ENCODE measurements around the gene CAPN8. TPM values are rescaled to one million over a fixed set of nuclear protein-coding genes. Genes with fewer than 3 reads are reported as not detected.
A peak's percentile ranks its signal among the peaks of the same experiment; 100 is the strongest.

CAPN8 gene
- total RNA-seq (2014; rRNA removed; shearing (Covaris generic)), result not detected in 2 replicates

DNA sequence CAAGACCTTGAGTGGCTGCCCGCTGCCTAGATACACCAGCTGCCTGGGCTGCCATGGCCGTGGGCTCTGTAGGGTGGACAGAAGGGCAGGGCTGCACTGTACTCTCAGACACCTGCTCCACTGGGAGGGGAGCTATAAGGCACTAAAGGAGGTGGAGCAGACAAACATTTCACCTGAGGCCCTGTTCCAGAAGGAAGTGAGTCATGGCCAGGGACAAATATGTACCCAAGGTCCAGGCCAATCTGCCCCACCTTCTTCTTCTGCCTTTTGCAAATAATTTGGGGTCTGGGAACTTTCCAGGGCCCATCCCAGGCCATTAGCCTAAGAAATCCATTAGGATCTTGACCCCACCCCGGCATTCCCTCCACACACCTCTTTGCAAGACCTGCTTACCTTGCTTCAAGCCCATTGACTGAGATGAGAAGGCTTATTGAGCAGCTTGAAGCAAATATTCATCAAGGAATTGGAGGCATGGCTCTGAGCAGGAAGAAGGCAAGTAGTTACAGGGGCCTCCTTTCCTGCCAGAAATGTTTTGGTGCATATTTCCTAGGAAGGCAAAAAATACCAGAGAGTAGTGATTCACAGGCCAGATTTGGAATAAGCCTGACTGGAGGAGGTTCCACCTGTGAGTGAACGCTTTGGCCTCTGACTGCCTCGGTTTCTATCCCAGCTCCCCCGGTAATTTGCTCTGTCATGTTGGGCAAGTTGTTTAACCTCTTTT, at the start of gene CAPN8:
Gene CAPN8 (minus strand): TSS at position 110 of the 721 bp plus-strand sequence. CDS start 55 bp downstream, at position 55.
- DNase-seq (ENCODE audit: low read depth), result peak; percentile 14

DNA sequence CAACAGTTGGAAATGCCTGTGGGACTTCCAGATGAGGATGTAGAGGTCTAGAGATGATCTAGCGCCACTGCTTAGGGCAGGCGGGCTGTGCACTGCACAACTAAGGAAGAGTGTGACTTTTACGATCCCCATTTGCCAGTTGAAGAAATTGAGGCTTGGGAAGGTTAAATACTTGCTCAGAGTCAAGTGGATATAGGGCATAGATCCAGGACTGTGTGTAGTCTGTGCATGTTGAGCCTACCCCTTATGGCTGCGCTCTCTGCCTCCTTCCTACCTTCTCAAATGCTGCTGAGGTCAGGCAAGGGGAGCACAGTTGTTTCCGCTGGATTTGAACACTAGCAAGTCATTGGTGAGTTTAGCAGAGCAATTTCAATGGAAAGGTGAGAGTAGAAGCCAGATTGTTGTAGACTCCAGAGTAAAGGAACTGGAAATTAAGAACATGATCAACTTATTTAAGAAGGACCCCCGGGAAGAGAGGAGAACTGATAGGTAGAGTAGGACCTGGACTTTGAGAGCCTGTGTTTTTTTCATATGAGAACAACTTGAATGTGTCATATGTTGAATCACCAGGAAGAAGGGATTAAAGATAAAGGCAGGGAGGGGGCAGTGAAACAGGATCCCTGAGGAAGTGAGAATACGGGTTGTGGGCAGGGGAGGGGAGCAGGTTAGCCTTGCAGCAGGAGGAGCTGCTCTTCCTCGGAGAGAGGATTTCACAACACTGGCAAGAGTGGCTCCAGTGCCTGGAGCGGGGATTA, 49.5 kb upstream of the CAPN8 start:
- peak; percentile 98 for DNase-seq (ENCODE audit: low read depth)

DNA sequence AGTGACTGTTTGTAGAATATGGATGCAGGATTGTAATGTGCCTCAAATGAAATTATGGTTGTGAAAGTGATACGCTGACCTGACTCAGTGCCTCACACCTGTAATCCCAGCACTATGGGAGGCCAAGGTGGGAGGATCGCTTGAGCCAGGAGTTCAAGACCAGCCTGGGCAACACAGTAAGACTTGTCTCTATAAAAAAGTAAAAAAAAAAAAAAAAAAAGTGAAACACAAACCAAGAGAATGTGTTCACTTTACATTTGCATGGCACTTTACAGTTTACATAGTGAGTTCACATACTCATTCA, 48.9 kb upstream of the CAPN8 start:
- DNase-seq (ENCODE audit: low read depth), result no peak

DNA sequence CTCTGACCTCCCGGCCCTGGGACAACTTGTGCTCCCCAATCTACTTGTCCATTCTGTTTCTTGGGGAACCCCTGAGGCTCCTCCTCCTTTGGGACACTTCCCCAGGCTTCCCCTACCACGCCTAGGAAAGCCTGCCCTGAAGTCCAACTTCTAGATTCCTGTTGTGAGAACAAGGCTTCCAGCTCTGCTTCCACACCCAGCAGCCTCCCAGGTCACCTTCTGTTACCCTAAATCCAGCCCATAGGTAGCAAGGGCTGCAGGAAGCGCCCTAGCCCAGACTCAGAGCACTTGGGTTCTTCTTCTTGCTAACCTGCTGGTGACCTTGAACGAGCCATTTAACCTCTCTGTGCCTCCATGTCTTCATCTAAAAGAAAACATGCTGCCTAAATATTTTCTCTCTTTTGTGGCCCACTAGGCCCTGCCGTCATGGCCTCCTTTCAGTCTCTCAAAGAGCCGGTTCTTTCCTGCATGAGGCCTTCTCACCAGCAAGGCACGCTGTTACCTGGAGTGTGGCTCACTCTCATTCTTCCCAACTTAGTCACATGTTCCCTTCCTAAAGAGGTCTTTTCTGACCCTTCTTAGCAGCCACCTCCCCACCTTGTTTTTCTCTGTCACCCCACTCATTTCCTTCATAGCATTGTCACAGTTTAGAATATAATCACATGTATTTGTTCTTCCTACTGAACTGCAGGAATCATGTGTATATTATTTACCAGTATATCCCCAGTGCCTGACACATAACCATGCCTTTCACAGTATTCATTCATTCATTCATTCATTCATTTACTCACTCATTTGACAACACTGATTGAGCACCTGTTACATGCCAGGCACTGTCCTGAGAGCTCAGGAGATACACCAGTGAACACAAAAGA, 48.3 kb upstream of the CAPN8 start:
- peak; percentile 77 for DNase-seq (ENCODE audit: low read depth)

DNA sequence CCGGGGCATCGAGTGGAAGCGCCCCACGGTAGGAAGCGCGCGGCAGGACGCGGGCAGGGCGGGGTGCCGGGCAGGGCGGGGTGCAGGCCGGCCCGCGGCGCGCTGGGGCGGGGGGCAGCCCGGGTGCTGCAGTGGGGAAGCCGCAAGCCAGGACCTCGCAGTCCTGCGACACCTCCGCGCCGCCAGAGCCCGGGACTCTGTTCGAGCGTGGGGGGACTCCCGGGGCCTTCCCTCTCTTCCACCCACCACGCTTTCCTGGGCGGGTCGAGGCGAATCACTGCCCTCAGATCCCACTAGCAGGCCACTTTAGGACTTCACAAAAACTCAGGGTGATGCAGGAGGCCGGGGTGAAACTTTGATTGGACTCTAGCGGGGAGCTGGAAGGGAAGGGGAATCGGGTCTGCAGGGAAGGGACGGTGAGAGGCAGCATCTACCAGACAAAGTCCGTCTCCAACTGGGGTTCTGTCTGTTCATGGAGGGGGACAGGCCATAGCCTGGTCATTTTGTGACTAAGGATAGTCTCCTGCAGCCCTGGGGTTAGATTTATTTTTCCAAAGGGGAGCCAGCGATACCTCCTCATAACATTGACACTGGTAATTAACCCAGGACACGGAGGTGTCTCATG, 47.5 kb upstream of the CAPN8 start:
- peak; percentile 54 for DNase-seq (ENCODE audit: low read depth)

DNA sequence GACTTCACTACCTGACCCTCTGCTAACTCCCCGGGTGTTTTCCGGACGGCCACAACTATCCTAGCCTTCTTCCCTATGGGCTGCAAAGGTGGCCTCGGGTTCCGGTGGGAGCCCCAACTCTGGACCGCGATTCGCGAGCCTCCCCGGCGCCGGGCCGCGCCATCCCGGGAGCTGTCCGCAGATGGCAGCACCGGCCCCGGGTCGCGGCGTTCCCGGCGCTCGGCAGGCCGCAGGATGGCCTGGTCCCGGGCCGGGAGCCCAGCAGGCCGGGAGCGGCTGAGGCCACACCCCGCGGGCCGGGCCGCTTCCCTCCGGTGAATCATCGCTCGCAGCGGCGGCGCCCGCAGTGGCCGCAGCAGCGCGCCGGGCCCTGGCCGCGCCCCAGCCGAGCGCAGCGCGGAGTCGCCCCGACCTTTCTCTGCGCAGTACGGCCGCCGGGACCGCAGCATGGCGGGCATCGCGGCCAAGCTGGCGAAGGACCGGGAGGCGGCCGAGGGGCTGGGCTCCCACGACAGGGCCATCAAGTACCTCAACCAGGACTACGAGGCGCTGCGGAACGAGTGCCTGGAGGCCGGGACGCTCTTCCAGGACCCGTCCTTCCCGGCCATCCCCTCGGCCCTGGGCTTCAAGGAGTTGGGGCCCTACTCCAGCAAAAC, 46.8 kb upstream of the CAPN8 start, which contains the start of gene CAPN2:
Gene CAPN2 (plus strand): TSS at position 346 of the 656 bp plus-strand sequence. CDS start 102 bp downstream, at position 448.
- DNase-seq (ENCODE audit: low read depth), result peak; percentile 87

DNA sequence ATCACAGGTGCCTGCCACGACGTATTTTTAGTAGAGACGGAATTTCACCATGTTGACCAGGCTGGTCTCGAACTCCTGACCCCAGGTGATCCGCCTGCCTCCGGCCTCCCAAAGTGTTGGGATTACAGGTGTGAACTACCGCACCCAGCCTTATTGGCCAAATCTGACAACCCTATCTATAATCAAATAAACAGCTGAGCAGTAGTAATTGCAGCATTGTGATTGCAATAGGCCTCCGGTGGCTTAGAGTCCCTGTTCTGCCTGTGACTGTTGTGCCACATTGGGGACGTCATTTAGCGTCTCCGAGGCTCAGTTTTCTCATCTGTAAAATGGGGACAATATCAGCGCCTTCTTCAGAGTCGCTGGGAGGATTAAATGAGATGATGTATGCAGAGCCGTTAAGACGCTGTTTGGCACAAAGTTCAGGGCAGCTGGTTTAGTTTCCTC, 46.3 kb upstream of the CAPN8 start:
- no peak for DNase-seq (ENCODE audit: low read depth)

DNA sequence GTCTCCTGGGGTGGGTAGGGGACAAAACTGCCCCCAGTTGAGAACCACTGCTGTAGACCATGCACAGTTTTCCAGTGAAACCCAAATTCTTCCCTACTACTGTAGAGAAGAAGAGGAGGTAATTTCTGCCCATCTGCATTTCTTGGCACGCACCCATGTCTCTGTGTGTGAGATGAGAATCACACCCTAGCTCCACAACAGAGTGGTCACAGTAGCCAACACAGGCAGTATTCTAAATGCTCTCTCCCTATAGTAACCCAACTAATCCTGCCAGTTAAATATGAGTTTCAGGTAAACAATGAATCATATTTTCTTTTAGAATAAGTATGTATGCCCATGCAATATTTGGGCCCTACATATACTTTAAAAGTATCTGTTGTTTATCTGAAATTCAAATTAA, 45.7 kb upstream of the CAPN8 start:
- DNase-seq (ENCODE audit: low read depth), result peak; percentile 57

DNA sequence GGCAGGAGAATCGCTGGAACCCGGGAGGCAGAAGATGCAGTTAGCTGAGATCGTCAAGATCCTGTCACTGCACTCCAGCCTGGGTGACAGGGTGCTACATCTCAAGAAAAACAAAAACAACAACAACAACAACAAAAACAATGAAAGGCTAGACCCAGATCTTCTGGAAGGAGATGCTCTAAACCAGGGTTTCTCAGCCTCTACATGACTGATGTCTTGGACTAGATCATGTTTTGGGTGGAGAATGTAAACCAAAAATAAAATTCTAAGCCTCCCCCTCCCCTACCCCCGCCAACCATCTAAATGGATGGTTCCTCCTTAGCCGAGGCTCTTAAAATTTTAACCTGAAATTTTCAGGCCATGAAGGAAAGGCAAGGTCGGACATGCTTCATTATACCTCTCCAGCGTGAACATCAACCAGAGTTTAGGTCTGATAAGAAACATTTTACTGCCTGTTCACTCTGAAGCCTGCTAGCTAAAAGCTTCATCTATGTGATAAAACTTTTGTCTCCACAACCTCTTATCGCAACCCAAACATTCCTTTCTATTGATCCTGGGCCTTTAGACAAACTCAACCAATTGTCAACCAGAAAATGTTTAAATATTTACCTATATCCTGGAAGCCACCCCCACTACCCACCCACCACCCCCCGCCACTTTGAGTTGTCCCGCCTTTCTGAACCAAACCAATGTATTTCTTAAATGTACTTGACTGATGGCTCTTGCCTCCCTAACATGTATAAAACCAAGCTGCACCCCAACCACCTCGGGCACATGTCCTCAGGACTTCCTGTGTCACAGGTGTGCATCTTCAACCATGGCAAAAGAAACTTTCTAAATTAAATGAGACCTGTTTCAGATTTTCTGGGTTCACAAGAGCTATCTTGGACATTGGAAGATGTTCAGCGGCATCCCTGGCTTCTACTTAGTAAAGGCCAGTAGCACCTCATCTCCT, 45.0 kb upstream of the CAPN8 start:
- no peak for DNase-seq (ENCODE audit: low read depth)

DNA sequence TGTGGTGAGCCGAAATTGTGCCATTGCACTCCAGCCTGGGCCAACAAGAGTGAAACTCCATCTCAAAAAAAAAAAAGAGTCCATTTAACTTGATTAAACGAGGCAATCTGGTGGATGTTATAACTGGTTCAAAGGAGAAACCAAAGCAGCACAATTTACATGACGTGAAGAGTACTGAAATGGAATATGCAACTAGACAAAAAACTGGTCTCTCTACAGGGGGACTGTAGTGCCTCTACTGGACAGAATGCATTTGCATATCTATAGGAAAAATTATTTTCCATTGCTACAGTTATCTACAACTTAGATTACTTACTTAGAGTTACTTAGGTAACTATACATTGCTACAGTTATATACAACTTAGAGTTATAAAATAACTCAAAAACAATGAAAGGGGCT, 44.1 kb upstream of the CAPN8 start:
- DNase-seq (ENCODE audit: low read depth), result no peak

DNA sequence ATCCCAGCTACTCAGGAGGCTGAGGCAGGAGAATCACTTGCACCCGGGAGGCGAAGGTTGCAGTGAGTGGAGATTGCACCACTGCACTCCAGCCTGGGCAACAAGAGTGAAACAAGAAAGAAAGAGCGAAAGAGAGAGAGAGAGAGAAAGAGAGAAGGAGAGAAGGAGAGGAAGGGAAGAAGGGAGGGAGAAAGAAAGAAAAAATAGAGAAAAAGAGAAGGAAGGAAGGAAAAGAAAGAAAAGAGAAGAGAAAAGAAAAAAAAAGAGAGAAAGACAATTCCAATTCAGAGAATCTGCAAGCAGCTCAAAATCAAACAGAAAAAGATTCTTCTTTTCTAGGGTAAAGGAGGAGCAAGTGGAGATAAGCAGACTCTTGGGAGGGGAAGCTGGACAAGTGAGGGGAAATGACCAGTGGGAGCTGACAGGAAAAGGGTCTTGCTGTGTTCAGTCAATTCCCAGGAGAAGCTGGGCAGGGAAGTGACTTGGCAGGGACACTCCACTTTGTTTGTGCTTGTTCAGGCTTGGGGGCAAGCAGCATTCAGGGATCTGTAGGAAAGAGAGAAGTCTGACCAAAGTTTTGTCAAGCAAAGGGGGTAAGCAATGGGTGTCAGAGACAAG, 43.3 kb upstream of the CAPN8 start:
- DNase-seq (ENCODE audit: low read depth), result no peak

DNA sequence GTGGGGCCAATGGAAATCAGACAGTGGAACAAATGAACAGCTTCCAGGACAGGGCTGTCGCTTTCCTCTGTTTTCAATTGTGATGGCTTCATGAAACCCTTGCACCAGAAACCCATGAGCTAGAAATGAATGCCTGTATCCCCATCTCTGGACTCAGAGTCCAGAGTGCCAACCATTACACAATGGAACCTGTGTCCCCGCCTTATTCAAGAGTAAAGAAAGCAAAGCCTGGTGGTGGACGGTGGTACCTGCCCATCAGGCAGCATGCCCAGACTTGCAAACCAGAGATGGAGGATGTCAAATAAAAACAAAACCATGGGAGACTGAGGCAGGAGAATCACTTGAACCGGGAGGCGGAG, 42.5 kb upstream of the CAPN8 start:
- DNase-seq (ENCODE audit: low read depth), result no peak

DNA sequence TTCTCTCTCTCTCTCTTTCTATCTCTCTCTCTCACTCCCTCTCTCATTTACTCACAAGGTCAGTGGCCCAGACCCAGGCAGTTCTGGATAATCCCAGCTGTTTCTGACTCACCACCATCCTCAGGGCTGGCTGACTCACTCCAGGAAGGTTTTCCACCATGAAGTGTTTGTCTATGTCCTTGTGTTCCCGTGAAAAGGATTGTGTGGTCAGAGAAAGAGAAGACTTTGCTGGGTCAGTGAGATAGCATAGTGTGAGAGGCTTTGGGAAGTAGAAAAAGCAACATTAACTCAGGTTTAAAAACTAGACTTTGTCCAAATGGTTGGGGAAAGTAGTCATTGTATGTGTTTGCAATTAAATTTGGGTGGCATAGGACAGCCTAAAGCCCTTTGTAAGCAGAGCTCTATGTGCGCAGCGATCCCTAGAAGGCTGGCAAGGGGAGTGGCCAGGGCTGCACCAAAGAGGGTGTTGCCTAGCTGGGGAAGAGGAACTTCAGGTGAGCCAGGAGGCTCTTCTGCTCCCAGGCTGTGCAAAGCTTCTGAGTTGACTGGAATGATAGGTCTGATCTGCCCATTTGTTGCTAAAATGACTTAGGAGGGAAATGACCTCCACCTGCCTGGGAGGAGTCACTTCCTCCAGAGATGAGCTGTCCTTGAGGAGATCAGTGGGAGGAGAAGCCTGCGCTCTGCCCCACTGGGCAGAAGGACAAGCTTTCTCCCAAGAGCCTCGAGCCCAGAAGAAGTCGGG, 41.9 kb upstream of the CAPN8 start:
- DNase-seq (ENCODE audit: low read depth), result peak; percentile 99

DNA sequence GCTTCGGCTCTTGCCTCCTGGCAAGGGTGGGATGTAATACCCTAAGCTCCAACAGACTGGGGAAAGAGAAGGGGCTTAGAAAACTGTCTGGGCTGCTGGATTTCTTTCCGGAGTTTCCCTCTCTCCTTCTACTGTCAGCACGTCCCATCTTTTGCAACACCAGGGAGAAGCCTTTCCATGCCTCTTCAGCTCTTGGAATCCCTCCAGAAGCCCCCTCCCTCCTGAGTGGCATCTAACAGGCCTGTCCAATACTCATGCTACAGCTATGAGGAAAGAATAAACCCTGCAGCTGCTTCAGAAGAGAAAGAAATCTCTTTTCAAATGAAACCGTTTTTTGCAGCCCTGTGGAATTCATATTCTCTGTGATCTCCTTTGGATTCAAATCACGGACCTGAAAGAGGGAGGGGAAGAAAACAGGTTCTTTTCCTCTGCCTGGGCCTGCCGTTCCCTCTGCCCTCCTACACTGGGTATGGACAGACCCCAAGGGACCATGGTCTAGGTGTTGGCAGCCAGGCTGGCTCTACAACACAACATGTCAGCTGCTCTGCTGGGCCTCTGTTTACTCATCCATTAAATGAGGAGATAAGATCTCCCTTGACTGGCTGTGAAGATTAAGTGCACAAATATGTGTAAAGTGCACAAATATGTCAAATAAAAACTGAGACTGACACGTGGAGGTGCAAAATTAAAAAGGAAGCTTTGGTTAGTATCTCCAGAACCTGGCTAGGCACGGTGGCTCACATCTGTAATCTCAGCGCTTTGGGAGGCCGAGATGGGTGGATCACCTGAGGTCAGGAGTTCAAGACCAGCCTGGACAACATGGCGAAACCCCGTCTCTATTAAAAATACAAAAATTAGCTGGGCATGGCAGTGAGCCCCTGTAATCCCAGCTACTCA, 40.8 kb upstream of the CAPN8 start:
- DNase-seq (ENCODE audit: low read depth), result peak; percentile 91

DNA sequence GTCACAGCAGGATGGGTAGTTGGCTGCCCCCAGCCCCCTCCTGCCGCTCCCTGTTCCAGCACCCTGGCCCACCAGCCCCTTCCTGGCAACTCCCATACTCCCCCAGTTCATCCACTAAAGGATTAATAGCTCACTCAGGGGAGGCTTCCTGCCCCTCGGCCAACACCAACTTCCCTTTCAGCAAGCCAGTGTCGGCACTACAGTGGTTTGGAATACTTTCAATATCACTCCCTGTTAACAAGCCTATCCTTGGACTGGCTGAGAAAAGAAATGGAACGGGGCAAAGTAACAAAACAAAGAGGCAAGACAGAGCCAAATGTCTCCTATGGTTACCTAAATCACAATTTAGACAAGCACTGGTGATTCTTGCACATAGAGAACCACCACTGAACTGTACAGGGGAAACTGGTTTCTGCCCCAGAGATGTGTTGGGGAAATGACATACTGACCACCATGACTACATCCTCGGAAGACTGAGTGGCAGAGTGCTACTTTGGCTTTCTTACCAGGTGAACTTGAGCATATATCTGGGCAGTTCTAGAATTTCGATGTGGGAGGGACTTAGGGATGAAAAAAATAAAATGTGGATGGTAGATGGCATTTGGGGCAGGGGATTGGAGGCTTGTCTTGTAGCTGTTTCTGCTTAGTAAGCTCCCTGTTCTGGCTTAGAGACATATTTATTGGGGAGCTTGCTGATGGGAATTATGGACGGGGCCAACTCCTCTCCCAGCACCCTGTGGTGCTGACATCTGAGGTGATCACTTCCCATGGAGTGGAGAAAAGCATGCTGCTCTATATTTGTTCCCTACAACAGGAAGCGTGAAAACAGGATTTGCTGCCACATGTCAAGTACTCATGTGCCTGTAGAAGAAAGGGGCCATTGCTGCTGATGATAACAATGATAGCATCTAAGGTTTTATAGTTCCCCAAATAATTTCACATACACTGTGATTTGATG, 39.7 kb upstream of the CAPN8 start:
- DNase-seq (ENCODE audit: low read depth), result peak; percentile 80

DNA sequence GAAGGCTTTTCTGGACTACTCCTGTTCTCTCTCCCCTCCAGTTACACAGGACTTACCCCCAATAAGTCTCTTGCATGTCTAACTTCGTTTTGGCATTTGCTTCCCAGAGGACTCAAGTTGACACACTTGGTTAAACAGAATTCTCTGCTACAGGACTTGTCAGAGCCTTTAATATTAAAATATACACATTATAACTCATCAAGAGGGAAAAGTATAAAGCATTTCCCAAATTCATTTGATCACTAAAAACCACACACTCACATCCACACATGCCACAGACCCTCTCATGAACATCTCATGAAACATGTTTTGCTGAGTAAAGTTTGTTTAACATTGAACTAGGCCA, 38.1 kb upstream of the CAPN8 start:
- no peak for DNase-seq (ENCODE audit: low read depth)
